Effector memory CD4-positive, alpha-beta T cell (primary cell): Measurements from ENCODE around the gene MN1.

Source experiments
- DNase-seq, 3 donors: peaks; one replicate each; pipeline ENCODE4 v3.0.0-alpha.2; 2020
- H3K27ac ChIP-seq: 2 replicates; pipeline ENCODE4 v1.7.0; 2013; ENCODE audit warnings: mild to moderate bottlenecking, low read length, moderate library complexity; ENCODE audit not compliant: insufficient read depth, poor library complexity, severe bottlenecking
- H3K27me3 ChIP-seq: replicated peaks from 2 replicates; pipeline ENCODE4 v1.7.0; 2013; ENCODE audit warnings: mild to moderate bottlenecking, low read length; ENCODE audit not compliant: insufficient read depth, control insufficient read depth, poor library complexity, severe bottlenecking
- H3K36me3 ChIP-seq: 2 replicates; pipeline ENCODE4 v1.7.0; 2013; ENCODE audit warnings: mild to moderate bottlenecking, low read length, moderate library complexity; ENCODE audit not compliant: control insufficient read depth, insufficient read depth
- H3K4me1 ChIP-seq: 2 replicates; pipeline ENCODE4 v1.7.0; 2013; ENCODE audit warnings: low read length, mild to moderate bottlenecking; ENCODE audit not compliant: control insufficient read depth, insufficient read depth, poor library complexity, severe bottlenecking
- H3K4me3 ChIP-seq: 2 replicates; pipeline ENCODE4 v1.7.0; 2013; ENCODE audit warnings: low read length, low read depth, mild to moderate bottlenecking; ENCODE audit not compliant: insufficient read depth, poor library complexity, severe bottlenecking
- H3K9me3 ChIP-seq: 2 replicates; pipeline ENCODE4 v1.7.0; 2013; ENCODE audit warnings: mild to moderate bottlenecking, low read length, moderate library complexity; ENCODE audit not compliant: control insufficient read depth

The MN1 gene

DNA sequence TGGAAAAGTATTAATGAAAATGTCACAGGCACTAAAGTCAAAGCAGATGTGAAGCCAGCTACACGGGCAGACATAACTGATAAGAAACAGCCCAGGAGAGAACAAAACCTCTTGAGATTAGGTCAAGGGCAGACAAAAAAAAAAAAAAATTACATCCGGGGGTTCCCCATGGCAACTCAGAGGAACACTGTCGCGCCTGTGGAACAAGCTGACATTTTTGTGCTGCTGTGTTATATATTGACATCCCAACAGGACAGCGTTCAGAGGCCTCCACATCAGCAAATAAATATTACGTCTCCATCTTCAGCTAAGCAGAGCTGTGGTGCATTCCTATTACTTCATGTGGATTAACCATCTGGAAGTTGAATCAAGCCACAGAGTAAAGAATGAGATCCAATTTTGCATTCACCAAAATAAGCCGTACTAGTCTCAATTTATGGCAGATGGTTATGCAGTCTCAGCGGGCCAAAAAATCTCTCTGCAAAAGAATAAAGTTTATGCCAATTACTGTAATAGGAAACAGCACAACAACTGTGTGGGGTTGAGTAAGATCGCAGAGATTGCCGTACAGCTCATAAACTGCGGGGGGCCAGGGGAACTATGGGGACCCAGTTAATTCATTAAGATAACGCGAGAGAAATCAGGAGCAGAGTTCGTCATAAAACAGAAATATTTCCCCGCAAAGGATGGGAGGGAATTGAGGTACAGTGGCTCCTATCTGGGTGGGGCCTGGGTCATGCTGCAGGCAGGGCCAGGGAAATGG lies 41.3 kb upstream of the MN1 start:
- H3K27ac ChIP-seq, result no peak overlapping the region
- H3K27me3 ChIP-seq, result no peaks in the 10 kb centered on the region
- DNase-seq, result no peak
- H3K36me3 ChIP-seq, result peaks cover 10% of the 10 kb centered on the region
- no peak overlapping the region for H3K4me3 ChIP-seq
- no peaks in the 10 kb centered on the region for H3K9me3 ChIP-seq
- H3K4me1 ChIP-seq, result no peaks in the 10 kb centered on the region

- H3K9me3 ChIP-seq, result no peaks in the 10 kb centered on the region
- H3K27ac ChIP-seq, result no peak overlapping the region
- no peak overlapping the region for H3K4me3 ChIP-seq
- peaks cover 7% of the 10 kb centered on the region for H3K36me3 ChIP-seq
- DNase-seq, result no peak
- no peaks in the 10 kb centered on the region for H3K27me3 ChIP-seq
- no peaks in the 10 kb centered on the region for H3K4me1 ChIP-seq
Observed at GRCh38 chr22:27842201-27842600, 40.6 kb upstream of the MN1 start.

- no peaks in the 10 kb centered on the region for H3K27me3 ChIP-seq
- H3K4me3 ChIP-seq, result no peak overlapping the region
- no peak for DNase-seq
- no peaks in the 10 kb centered on the region for H3K9me3 ChIP-seq
- H3K4me1 ChIP-seq, result no peaks in the 10 kb centered on the region
- H3K36me3 ChIP-seq, result no peaks in the 10 kb centered on the region
- no peak overlapping the region for H3K27ac ChIP-seq
Observed at GRCh38 chr22:27840436-27840835, 38.9 kb upstream of the MN1 start.

DNA sequence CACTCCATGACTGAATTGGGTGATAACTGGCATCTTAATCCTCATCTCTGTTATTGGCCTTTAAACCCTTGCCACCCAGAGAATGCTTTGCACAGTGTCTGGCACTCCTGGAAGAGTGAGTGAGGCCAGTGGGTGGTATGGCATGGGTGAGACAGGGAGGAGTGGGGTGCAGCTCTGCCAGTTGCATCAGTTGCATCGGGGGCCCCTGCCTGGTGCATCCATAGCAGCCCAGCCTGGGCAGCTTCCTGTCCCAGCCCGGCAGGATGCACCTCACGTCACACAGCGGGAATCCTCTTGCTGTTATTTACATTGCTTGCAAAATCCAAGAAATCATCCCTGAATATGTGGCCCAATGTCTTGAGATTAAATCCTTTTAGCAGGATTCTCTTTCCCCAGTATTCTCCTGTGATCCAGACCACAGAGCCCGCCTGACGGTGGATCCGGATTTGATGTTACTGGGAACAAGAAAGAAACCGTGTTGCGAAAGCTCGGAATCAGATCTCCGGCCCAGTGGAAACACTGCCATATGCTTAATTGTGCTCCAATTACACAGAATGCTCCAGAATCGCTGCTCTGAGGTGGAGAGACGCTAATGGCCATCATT lies 37.6 kb upstream of the MN1 start:
- Histone ChIP-seq H3K27me3 (no peaks in the 10 kb centered on the region), H3K36me3 (no peaks in the 10 kb centered on the region), H3K27ac (no peak overlapping the region), H3K4me1 (no peaks in the 10 kb centered on the region), H3K9me3 (no peaks in the 10 kb centered on the region), H3K4me3 (no peak overlapping the region)
- DNase-seq, result no peak

DNA sequence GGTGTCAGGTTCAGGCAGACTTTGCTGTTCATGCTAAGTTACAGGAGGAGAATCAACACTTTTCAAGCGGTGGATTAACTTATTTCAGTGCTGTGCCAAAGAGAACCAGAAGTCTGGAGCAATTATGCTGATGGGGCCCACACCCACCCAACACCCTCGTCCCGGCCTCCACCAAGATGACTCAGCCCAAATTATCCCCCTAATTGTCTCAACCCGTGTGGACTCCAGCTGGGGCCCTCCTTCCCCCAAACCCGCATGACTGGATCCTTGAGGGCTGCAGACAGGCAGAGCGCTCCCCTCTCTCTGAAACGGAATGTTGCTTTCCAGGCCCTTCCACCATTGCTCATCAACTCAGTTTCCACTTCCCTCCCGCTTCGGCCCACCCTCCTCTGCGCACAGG lies 34.6 kb upstream of the MN1 start:
- Histone ChIP-seq H3K27ac (no peak overlapping the region), H3K27me3 (no peaks in the 10 kb centered on the region), H3K9me3 (no peaks in the 10 kb centered on the region), H3K4me3 (no peak overlapping the region), H3K36me3 (no peaks in the 10 kb centered on the region), H3K4me1 (no peaks in the 10 kb centered on the region)
- no peak for DNase-seq

- no peak for DNase-seq
- H3K27me3 ChIP-seq, result no peaks in the 10 kb centered on the region
- H3K9me3 ChIP-seq, result no peaks in the 10 kb centered on the region
- H3K27ac ChIP-seq, result no peak overlapping the region
- H3K36me3 ChIP-seq, result no peaks in the 10 kb centered on the region
- H3K4me3 ChIP-seq, result no peak overlapping the region
- H3K4me1 ChIP-seq, result no peaks in the 10 kb centered on the region
Observed at GRCh38 chr22:27835446-27835845, 33.9 kb upstream of the MN1 start.

- no peaks in the 10 kb centered on the region for H3K4me1 ChIP-seq
- no peak overlapping the region for H3K4me3 ChIP-seq
- no peaks in the 10 kb centered on the region for H3K27me3 ChIP-seq
- no peaks in the 10 kb centered on the region for H3K36me3 ChIP-seq
- H3K9me3 ChIP-seq, result no peaks in the 10 kb centered on the region
- DNase-seq, result no peak
- no peak overlapping the region for H3K27ac ChIP-seq
Observed at GRCh38 chr22:27834364-27835185, 33.0 kb upstream of the MN1 start.

- no peak for DNase-seq
- no peaks in the 10 kb centered on the region for H3K36me3 ChIP-seq
- H3K9me3 ChIP-seq, result no peaks in the 10 kb centered on the region
- no peak overlapping the region for H3K4me3 ChIP-seq
- H3K27ac ChIP-seq, result no peak overlapping the region
- no peaks in the 10 kb centered on the region for H3K27me3 ChIP-seq
- H3K4me1 ChIP-seq, result no peaks in the 10 kb centered on the region
Observed at GRCh38 chr22:27833803-27834202, 32.2 kb upstream of the MN1 start.

DNA sequence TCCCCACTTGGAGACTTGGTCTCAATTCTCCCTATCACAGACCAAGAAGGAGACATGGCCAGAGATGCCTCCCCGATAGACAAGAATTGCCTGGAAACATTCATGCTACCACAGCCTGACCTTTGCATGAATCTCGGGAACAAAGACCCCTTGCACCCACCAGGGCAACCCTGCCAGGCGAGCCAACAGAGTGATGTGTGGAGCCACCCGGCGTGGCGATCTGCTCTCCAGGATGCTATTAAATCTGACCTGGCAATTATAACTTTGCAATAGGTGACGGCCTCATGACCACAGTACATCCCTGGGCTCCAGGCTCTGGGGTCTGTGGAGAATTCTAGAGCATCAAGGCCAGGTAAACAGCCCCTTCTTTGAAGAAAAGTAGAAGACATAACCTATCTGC lies 31.1 kb upstream of the MN1 start:
- no peaks in the 10 kb centered on the region for H3K4me1 ChIP-seq
- H3K4me3 ChIP-seq, result no peak overlapping the region
- no peaks in the 10 kb centered on the region for H3K36me3 ChIP-seq
- DNase-seq, result no peak
- no peaks in the 10 kb centered on the region for H3K9me3 ChIP-seq
- H3K27ac ChIP-seq, result no peak overlapping the region
- no peaks in the 10 kb centered on the region for H3K27me3 ChIP-seq

GRCh38 chr22:27829620-27830019 lies 28.1 kb upstream of the MN1 start:
- no peak for DNase-seq
- H3K27me3 ChIP-seq, result no peaks in the 10 kb centered on the region
- no peak overlapping the region for H3K4me3 ChIP-seq
- no peaks in the 10 kb centered on the region for H3K4me1 ChIP-seq
- H3K27ac ChIP-seq, result no peak overlapping the region
- H3K9me3 ChIP-seq, result no peaks in the 10 kb centered on the region
- H3K36me3 ChIP-seq, result no peaks in the 10 kb centered on the region
